ENCODE results near the gene MEMO1. TPM values are rescaled to one million over a fixed set of nuclear protein-coding genes. Genes with fewer than 3 reads are reported as not detected.

The MEMO1 gene
- total RNA-seq, 1 donor from 2014 or later, result 50.2 TPM

DNA sequence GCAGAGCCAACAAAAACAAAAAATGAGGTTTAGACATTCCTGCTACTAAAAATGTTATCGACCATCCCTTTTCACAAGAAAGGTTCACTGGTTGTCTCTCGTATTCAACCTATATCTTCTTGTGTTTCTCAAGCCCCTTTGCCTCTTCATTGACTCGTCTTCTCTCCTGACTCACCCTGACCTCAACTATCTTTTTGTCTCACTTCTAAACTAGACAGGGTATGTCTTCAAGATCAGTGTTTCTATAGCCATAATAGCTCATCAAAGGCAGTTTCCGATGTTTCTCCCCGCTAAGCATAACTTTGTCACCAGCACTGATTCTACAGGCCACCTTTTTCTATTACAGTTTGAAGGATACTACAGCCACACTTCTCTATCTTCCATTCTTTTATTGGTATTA is 178.4 kb downstream of the MEMO1 start:
- intact Hi-C loops (cut with micrococcal nuclease), result no loop called here

DNA sequence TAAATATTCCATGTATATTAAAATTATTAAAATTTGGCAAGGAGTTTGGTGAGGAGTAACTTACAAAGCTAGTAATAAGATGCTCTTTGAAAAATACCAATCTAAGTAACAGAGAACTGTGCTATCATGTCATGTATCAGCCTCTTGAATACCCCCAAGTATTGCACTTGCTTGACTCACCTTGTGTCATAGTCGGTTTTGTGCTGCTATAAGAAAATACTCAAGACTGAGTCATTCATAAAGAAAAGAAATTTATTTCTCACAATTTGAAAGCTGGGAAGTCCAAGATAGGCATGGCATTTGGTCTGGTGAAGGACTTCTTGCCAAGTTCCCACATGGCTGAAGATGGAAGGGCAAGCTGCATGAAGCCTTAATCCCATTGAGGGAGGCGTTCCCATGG is 179.2 kb downstream of the MEMO1 start:
- intact Hi-C loops (cut with micrococcal nuclease), result no loop called here

DNA sequence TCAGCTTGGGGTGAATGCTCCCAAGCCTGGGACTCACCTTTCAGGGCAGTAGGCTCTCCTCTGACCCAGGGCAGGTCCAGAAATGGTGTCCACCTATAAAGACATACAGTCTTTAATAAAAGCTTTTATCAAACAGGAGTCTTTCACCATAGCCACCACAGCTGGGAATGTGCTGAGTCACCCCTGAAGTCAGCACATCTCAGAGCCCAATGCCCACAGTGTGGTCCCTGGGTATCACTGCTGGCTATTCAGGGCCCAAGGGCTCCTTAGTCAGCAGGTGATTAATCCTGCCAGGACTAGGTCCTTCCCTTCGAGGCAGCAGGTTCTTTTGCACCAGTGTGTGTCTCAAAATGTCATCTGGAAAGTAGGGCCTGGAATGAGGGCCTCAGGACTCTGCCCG is 181.9 kb downstream of the MEMO1 start:
- intact Hi-C loops (cut with micrococcal nuclease), result no loop called here

DNA sequence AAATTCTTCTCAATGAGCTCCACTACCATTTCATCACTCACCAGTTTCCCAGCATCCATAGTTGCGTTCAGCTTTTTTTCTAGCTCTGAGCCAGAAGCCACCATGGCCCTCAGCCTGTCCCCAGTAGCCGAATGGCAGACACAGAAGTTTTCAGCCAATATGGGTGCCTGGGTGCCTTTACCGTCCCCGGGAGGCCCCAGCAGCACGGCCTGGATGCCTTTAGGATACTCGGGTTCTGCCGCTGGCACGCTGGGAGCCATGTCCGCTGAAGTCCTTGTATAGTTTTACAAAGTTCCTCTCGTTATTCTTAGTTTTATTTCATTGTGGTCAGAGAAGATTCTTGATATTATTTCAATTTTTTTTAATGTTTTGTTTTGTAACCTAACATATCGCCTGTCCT is 187.2 kb downstream of the MEMO1 start:
- intact Hi-C loops (cut with micrococcal nuclease), result no loop called here

DNA sequence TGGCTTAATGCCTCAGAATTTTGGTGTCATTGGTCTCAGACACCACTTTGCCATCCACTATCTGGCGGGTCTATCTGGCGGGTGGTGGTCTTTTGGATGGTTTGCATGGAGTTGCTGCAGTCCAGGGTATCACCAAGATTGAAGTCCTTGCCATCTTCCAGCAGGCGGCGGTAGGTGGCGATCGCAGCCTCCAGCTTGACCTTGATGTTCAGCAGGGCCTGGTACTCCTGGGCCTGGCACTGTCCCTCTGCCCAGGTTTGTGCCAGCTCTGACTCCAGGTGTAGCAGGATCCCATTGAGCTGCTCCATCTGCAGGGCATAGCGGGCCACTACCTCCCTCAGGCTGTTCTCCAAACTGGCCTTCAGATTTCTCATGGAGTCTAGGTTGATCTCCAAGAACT is 188.2 kb downstream of the MEMO1 start:
- intact Hi-C loops (cut with micrococcal nuclease), result no loop called here

Other genes with a start within 250 kb of the MEMO1 start
- 53.3 and 59.3 TPM in 2 replicates for gene DPY30, start 28.8 kb upstream of the MEMO1 start, total RNA-seq
- 21.4 and 22.6 TPM in 2 replicates for gene SPAST, start 52.5 kb upstream of the MEMO1 start, total RNA-seq
- gene SLC30A6, start 154.9 kb upstream of the MEMO1 start, total RNA-seq, result 25.1 and 28.6 TPM in 2 replicates

Measured in T-helper 1 cell treated with Interleukin-12 subunit alpha and Interleukin-12 subunit beta and Interleukin-4 antibody, amounts not matched to agents 30 ng/mL and 1 ng/mL, for 36 hours (primary cell).